GM19328 (cell line): ENCODE measurements around the gene WDR90.
"Not testable (repeated sequence)": the region's sequence is repeated elsewhere in the genome, so short reads cannot be mapped to it uniquely, and the experiment has no call there.

Experiments used
- ATAC-seq: cut with Tn5 transposase; IDR thresholded peaks from one replicate; pipeline ENCODE4 v1.9.1; 2021; ENCODE audit warnings: mild to moderate bottlenecking, moderate library complexity; ENCODE audit not compliant: unreplicated experiment

Gene WDR90

GRCh38 chr16:684961-685696 is 36.0 kb downstream of the WDR90 start:
- ATAC-seq: no peak

- no peak for ATAC-seq
These were observed 36.8 kb downstream of the WDR90 start for GRCh38 chr16:685967-686366.

- no peak for ATAC-seq
These were observed 37.5 kb downstream of the WDR90 start for GRCh38 chr16:686459-687260.

GRCh38 chr16:687499-687898 is 38.3 kb downstream of the WDR90 start:
- no peak for ATAC-seq

GRCh38 chr16:689175-689897 is 40.2 kb downstream of the WDR90 start:
- no peak for ATAC-seq

- not testable (repeated sequence) for ATAC-seq
These were observed 42.1 kb downstream of the WDR90 start for GRCh38 chr16:691242-691641.

- no peak for ATAC-seq
These were observed 43.4 kb downstream of the WDR90 start for GRCh38 chr16:692356-693108.

- ATAC-seq: no peak
These were observed 44.2 kb downstream of the WDR90 start for GRCh38 chr16:693364-693763.

GRCh38 chr16:693766-694165 is 44.6 kb downstream of the WDR90 start:
- no peak for ATAC-seq

GRCh38 chr16:694187-694862 is 45.2 kb downstream of the WDR90 start:
- ATAC-seq: no peak

- ATAC-seq: no peak
These were observed 45.7 kb downstream of the WDR90 start for GRCh38 chr16:694863-695354.

GRCh38 chr16:695355-696089 is 46.4 kb downstream of the WDR90 start:
- no peak for ATAC-seq

- ATAC-seq: no peak
These were observed 49.9 kb downstream of the WDR90 start for GRCh38 chr16:698911-699671.

- no peak for ATAC-seq
These were observed 51.8 kb downstream of the WDR90 start for GRCh38 chr16:700684-701584.

- no peak for ATAC-seq
These were observed 53.2 kb downstream of the WDR90 start for GRCh38 chr16:702341-702740.

- ATAC-seq: no peak
These were observed 54.2 kb downstream of the WDR90 start for GRCh38 chr16:703406-703805.

GRCh38 chr16:704047-704446 is 54.9 kb downstream of the WDR90 start:
- ATAC-seq: no peak
